Measurements from ENCODE around the gene EMP3.
"Not testable (repeated sequence)": the region's sequence is repeated elsewhere in the genome, so short reads cannot be mapped to it uniquely, and the experiment has no call there.

EMP3 gene

GRCh38 chr19:48295458-48295857, 29.9 kb upstream of the EMP3 start:
- no peaks in the 10 kb centered on the region for H4K20me1 ChIP-seq
- peak overlapping the region in 1 of 11 experiments; percentile 64; a peak in 1 of 22 replicates for H3K4me2 ChIP-seq
- no peak overlapping the region for H3K4me3 ChIP-seq
- no peak overlapping the region for H3K27ac ChIP-seq
- H3K27me3 ChIP-seq: no peaks in the 10 kb centered on the region
- TF ChIP-seq Cebpa-rat (IDR thresholded peaks at IDR 0.05): no peak
- no peak overlapping the region for H3K9ac ChIP-seq
- no peaks in the 10 kb centered on the region for H3K9me3 ChIP-seq (replicated peaks in 1 of 11)
- H3K36me3 ChIP-seq: no peaks in the 10 kb centered on the region
- H3K4me1 ChIP-seq: peaks cover 4 to 64% (median 45%) of the 10 kb centered on the region in 10 experiments

DNA sequence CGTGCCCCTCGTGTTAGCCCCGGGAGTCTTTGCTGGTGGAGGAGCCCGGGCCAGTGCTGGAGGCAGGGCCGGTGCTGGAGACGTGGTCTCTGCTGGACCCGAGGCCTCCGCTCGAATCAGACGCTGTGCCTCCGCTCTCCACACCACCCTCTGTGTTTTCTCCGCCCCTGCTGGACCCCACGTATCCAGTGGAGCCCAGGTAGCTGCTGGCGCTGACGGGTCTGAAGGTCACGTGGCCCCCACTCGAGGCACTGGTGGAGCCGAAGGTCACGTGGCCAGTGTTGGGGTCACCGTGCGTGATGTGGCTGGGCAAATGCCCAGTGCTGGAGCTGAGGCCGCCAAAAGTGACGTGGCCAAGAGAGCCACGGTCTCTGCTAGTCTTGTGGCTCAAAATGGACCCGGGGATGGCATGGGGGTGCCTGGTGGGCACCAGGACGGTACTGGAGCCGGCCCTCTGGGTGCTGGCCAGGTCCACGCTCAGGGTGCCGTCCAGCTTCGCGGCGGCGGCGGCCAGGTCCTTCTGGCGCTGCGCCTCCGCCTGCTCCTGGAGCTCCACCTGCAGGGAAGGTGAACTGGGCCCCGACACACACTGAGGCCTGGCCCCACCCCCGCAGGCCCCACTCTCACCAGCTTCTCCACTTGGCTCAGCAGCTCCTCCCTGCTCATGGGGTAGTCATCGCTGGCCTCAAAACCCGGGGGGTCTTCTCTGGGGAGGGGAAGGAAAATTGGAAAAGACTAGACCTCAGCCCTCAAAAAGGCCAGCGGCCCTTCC, 28.2 kb upstream of the EMP3 start:
- no peaks in the 10 kb centered on the region for H3K9me3 ChIP-seq (replicated peaks in 1 of 11)
- peak overlapping the region in 1 of 11 experiments; percentile 23; a peak in 2 of 22 replicates for H3K9ac ChIP-seq
- H3K36me3 ChIP-seq: no peaks in the 10 kb centered on the region; a peak in 1 of 22 replicates
- peaks cover 0 to 49% (median 33%) of the 10 kb centered on the region in 10 experiments; a peak in 19 of 20 replicates for H3K4me1 ChIP-seq
- TF ChIP-seq Cebpa-rat (IDR thresholded peaks at IDR 0.05): no peak
- H3K4me3 ChIP-seq: no peak overlapping the region
- peak overlapping the region in 2 of 11 experiments; percentile 0 to 16; a peak in 2 of 22 replicates for H3K4me2 ChIP-seq
- no peak overlapping the region for H3K27ac ChIP-seq
- no peaks in the 10 kb centered on the region for H3K27me3 ChIP-seq
- no peaks in the 10 kb centered on the region for H4K20me1 ChIP-seq

GRCh38 chr19:48297975-48298374, 27.4 kb upstream of the EMP3 start:
- Histone ChIP-seq H3K27ac (no peak overlapping the region; a peak in 1 of 22 replicates), H3K4me1 (peaks cover 0 to 41% (median 25%) of the 10 kb centered on the region in 10 experiments; a peak in 19 of 20 replicates), H3K4me3 (no peak overlapping the region), H3K27me3 (no peaks in the 10 kb centered on the region), H3K36me3 (no peaks in the 10 kb centered on the region; a peak in 1 of 22 replicates), H3K9me3 (replicated peaks in 1 of 11) (no peaks in the 10 kb centered on the region), H3K4me2 (no peak overlapping the region), H3K9ac (peak overlapping the region in 1 of 11 experiments; percentile 23; a peak in 1 of 22 replicates), H4K20me1 (no peaks in the 10 kb centered on the region)
- no peak for TF ChIP-seq Cebpa-rat (IDR thresholded peaks at IDR 0.05)

DNA sequence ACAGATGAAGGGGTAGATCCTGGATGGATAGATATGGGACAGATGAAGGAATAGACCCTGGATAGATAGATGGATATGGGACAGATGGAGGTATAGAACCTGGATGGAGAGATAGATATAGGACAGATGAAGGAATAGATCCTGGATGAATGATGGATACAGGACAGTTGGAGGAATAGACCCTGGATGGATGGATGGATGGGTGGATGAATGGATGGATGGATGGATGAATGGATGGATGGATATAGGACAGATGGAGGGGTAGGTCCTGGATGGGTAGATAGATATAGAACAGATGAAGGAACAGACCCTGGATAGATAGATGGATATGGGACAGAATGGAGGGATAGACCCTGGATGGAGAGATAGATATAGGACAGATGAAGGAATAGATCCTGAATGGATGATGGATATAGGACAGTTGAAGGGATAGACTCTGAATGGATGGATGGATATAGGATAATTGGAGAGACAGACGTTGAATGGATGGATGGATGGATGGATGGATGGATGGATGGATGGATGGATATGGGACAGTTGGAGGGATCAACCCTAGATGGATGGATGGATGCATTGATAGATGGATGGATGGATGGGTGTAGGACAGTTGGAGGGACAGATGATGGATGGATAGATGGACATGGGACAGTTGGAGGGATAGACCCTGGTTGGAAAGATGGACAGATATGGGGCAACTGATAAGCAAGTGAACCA, 23.3 kb upstream of the EMP3 start:
- H3K4me2 ChIP-seq: no peak overlapping the region
- H3K9ac ChIP-seq: no peak overlapping the region
- H3K4me1 ChIP-seq: peaks cover 0 to 41% (median 23%) of the 10 kb centered on the region in 10 experiments; a peak in 14 of 20 replicates
- no peaks in the 10 kb centered on the region for H3K27me3 ChIP-seq
- no peaks in the 10 kb centered on the region for H4K20me1 ChIP-seq
- H3K36me3 ChIP-seq: no peaks in the 10 kb centered on the region; a peak in 1 of 22 replicates
- H3K27ac ChIP-seq: no peak overlapping the region
- H3K4me3 ChIP-seq: no peak overlapping the region
- no peak for TF ChIP-seq Cebpa-rat (IDR thresholded peaks at IDR 0.05)
- H3K9me3 ChIP-seq (replicated peaks in 1 of 11): no peaks in the 10 kb centered on the region

DNA sequence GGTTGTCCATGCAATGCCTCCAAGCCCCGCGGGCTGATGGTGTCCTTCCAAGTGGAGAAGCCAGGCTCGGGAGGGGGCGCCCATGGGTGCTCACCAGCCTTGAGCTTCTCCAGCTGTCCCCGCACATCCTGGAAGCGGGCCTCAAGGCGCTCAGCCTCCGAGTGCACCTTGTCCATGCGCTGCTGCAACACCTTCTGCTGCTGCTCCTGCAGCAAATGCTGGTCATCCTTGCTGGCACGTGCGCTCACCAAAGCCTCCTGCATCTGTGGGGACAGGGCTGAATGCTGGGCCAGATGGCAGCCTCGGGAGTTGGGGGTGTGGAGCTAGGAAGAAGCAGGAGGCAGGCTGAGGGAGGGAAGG, 22.8 kb upstream of the EMP3 start:
- H3K27me3 ChIP-seq: no peaks in the 10 kb centered on the region
- H4K20me1 ChIP-seq: no peaks in the 10 kb centered on the region
- peaks cover 0 to 41% (median 21%) of the 10 kb centered on the region in 10 experiments; a peak in 14 of 20 replicates for H3K4me1 ChIP-seq
- no peak overlapping the region for H3K4me3 ChIP-seq
- no peak overlapping the region for H3K27ac ChIP-seq
- TF ChIP-seq Cebpa-rat (IDR thresholded peaks at IDR 0.05): no peak
- H3K9ac ChIP-seq: no peak overlapping the region
- no peak overlapping the region for H3K4me2 ChIP-seq
- no peaks in the 10 kb centered on the region; a peak in 1 of 22 replicates for H3K36me3 ChIP-seq
- H3K9me3 ChIP-seq (replicated peaks in 1 of 11): no peaks in the 10 kb centered on the region

DNA sequence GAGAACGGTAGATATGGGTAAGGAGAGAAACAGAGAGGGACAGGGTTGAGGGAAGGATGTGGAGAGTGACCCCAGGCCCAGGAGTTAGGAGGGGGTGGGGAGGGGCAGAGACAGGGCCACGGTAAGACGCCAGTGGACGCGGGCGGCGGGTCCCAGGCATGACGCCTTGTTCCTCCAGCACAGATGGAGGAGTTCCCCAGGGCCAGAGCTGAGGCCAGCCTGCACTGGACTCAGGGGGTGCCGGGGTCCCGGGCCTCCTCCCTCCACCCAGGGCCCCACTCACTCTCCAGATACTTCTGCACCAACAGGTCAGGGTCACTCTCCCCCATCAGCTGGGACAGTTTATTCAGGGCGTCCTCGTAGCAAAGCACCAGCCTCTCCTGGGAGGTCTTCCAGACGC, 22.0 kb upstream of the EMP3 start:
- Histone ChIP-seq H3K4me2 (peak overlapping the region in 7 of 11 experiments; percentile 26 to 66 (median 42); a peak in 11 of 22 replicates), H3K9ac (no peak overlapping the region), H3K4me3 (no peak overlapping the region), H3K27me3 (no peaks in the 10 kb centered on the region), H3K4me1 (peaks cover 1 to 47% (median 27%) of the 10 kb centered on the region in 10 experiments; a peak in 19 of 20 replicates), H3K9me3 (replicated peaks in 1 of 11) (no peaks in the 10 kb centered on the region), H3K27ac (no peak overlapping the region), H4K20me1 (no peaks in the 10 kb centered on the region), H3K36me3 (no peaks in the 10 kb centered on the region; a peak in 1 of 22 replicates)
- TF ChIP-seq Cebpa-rat (IDR thresholded peaks at IDR 0.05): no peak

DNA sequence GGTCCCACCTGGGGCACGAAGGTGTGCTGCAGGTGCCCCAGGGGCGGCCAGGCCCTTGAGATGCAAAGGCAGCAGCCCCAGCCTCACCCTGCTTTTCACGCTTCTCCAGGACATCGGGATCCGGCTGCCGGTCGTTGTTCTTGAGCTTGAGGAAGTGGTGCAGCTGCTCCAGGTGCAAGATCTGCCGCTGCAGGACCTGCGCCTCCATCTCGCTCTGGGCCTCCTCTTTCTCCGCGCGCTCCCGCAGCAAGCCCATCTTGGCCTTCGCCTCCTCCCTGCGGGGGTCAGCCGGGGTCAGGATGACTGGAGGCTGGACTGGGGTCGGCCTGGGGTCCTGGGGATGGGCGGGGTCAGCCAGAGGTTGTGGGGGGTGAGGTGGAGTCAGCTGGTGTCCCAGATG, 21.5 kb upstream of the EMP3 start:
- H3K4me1 ChIP-seq: peaks cover 6 to 52% (median 32%) of the 10 kb centered on the region in 10 experiments
- no peak overlapping the region for H3K9ac ChIP-seq
- no peak overlapping the region for H3K27ac ChIP-seq
- H3K27me3 ChIP-seq: no peaks in the 10 kb centered on the region
- no peak for TF ChIP-seq Cebpa-rat (IDR thresholded peaks at IDR 0.05)
- H3K4me3 ChIP-seq: no peak overlapping the region
- H3K36me3 ChIP-seq: no peaks in the 10 kb centered on the region; a peak in 1 of 22 replicates
- no peaks in the 10 kb centered on the region for H3K9me3 ChIP-seq (replicated peaks in 1 of 11)
- H3K4me2 ChIP-seq: peak overlapping the region in 7 of 11 experiments; percentile 30 to 66 (median 42); a peak in 14 of 22 replicates
- H4K20me1 ChIP-seq: no peaks in the 10 kb centered on the region; a peak in 1 of 22 replicates

DNA sequence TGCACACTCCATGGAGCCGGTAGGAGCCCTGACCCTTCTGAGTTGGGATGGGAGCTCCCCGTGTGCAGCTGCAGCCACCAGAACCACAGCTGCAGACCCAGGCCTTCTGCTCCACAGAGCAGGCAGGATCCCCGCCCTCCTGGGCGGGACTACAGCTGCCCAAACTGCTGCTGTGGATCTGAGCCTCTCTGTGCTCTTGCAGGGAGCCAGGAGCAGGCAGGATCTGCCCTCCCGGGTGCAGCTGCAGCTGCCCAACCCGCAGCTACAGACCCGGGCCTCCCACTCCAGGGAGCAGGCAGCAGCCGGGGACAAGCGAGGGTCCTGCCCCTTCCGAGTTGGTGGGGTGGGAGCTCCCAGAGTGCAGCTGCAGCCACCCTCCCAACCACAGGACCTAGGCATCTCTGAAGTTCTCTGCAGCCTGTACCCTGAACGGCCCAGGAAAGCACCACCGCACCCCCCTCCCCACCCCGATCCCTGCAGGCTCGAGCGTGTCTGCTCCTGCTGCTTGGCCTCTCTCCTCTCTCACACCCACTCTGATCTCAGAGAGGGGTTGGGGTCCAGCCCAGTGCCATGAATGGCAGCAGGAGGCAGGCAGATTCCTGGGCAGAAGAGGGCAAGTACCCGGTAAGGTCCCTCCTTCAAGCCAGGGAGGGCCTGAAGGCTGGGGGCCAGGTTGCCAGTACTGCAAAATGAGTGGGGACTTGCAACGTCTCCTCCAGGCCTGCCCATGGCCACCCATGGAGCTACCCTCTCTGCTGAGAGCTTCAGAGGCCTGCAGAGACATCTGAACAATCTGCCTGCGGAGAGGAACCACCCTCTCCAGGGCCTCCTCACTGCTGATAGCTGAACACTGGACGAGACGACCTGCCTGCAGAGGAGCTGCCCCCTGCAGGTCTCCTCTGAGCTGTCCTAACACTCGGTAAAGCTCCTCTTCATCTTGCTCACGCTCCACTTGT, 16.4 kb upstream of the EMP3 start:
- Histone ChIP-seq H3K27ac (peak overlapping the region in 8 of 11 experiments; percentile 56 to 82 (median 66); a peak in 16 of 22 replicates), H3K9me3 (replicated peaks in 1 of 11) (peaks cover 0 to 10% (median 0%) of the 10 kb centered on the region in 11 experiments; a peak in 6 of 22 replicates), H3K9ac (peak overlapping the region in 9 of 11 experiments; percentile 23 to 74 (median 55); a peak in 16 of 22 replicates), H4K20me1 (no peaks in the 10 kb centered on the region; a peak in 1 of 22 replicates), H3K4me1 (peaks cover 16 to 68% (median 42%) of the 10 kb centered on the region in 10 experiments), H3K36me3 (0 out of 22 replicates have a peak, but pooled peaks cover 0 to 6% (median 0%) of the 10 kb centered on the region in 11 experiments), H3K27me3 (no peaks in the 10 kb centered on the region), H3K4me3 (peak overlapping the region in 7 of 10 experiments; percentile 14 to 57 (median 26); a peak in 9 of 20 replicates), H3K4me2 (peak overlapping the region; percentile 74 to 92 (median 81))
- no peak for TF ChIP-seq Cebpa-rat (IDR thresholded peaks at IDR 0.05)

GRCh38 chr19:48309731-48310130, 15.6 kb upstream of the EMP3 start:
- not testable (repeated sequence) for H4K20me1 ChIP-seq; H3K27me3 ChIP-seq; H3K9me3 ChIP-seq (replicated peaks in 1 of 11); H3K36me3 ChIP-seq
- peaks cover 16 to 67% (median 37%) of the 10 kb centered on the region in 10 experiments for H3K4me1 ChIP-seq
- H3K4me2 ChIP-seq: peak overlapping the region; percentile 74 to 92 (median 81); a peak in 21 of 22 replicates
- peak overlapping the region in 4 of 10 experiments; percentile 14 to 40 (median 20); a peak in 2 of 20 replicates for H3K4me3 ChIP-seq
- peak overlapping the region in 8 of 11 experiments; percentile 56 to 82 (median 66); a peak in 13 of 22 replicates for H3K27ac ChIP-seq
- H3K9ac ChIP-seq: peak overlapping the region in 8 of 11 experiments; percentile 49 to 74 (median 58); a peak in 14 of 22 replicates

Data from BLaER1 treated with 17β-estradiol and CSF1 and Interleukin-3, amounts not matched to agents 10 nM and 100 nM (cell line).